GM21526 (cell line): ENCODE measurements around the gene TEX13A.

Experiments
- ATAC-seq: cut with Tn5 transposase; IDR thresholded peaks from one replicate; pipeline ENCODE4 v1.9.1; 2021; ENCODE audit warnings: moderate library complexity; ENCODE audit not compliant: unreplicated experiment, low FRiP score

Gene TEX13A

GRCh38 chrX:105179644-105180043 lies 40.9 kb downstream of the TEX13A start:
- no peak for ATAC-seq

DNA sequence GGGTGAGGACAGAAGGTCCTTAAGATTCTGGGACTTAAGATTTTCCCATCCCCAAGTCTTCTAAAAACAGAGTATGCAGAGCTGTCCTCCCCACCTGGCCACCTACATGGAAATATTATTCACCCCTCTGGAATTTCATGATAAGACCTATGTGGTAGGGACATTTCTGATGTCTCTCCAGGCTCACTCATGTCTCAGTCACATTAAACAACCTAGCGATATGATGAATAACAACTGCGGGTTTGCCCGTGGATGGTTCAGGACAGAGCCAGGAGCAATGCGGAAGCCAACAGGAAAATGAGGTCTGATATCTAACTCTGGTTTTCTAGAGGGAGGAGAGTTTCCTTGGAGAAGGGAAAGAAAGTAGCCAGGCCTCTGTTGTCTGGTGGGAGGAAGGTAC lies 47.4 kb downstream of the TEX13A start:
- ATAC-seq: no peak
